ENCODE results near the gene PDE9A.
"Not testable (repeated sequence)": the region's sequence is repeated elsewhere in the genome, so short reads cannot be mapped to it uniquely, and the experiment has no call there.

Gene PDE9A

GRCh38 chr21:42807938-42808613 is 154.7 kb downstream of the PDE9A start:
- CTCF ChIA-PET: no interaction called here

GRCh38 chr21:42809171-42809570 is 155.8 kb downstream of the PDE9A start:
- ChIA-PET POLR2A (no interaction called here), CTCF (interaction anchor here (1.1 kb wide), 1 partner anchor 17 kb away, joined by 3 read pairs; no protein-coding TSS in a partner anchor)
- DNase-seq (ENCODE audit: extremely low spot score): no peak
- TF ChIP-seq ARNT (IDR thresholded peaks at IDR 0.05) (no peak), ZNF384 (IDR thresholded peaks at IDR 0.05) (no peak), ELF4 (IDR thresholded peaks at IDR 0.05) (no peak), NFRKB (IDR thresholded peaks at IDR 0.05) (no peak), FOXA1 (IDR thresholded peaks at IDR 0.05) (no peak), LEF1 (IDR thresholded peaks at IDR 0.05; ENCODE audit: borderline replicate concordance) (no peak), FOXK2 (IDR thresholded peaks at IDR 0.05) (no peak), HDGF (IDR thresholded peaks at IDR 0.05; ENCODE audit: borderline replicate concordance) (no peak), CTBP1 (IDR thresholded peaks at IDR 0.05; ENCODE audit: borderline replicate concordance) (no peak), SUZ12 (IDR thresholded peaks at IDR 0.05) (no peak), BHLHE40 (IDR thresholded peaks at IDR 0.05; ENCODE audit: borderline replicate concordance) (no peak), SP1 (IDR thresholded peaks at IDR 0.05) (no peak)

More at GRCh38 chr21:42807938-42808613, 154.7 kb downstream of the PDE9A start:
- POLR2A ChIA-PET: no interaction called here
- no peak for TF ChIP-seq SP1 (IDR thresholded peaks at IDR 0.05)
- no peak for DNase-seq (ENCODE audit: extremely low spot score)

GRCh38 chr21:42809577-42810475 is 156.4 kb downstream of the PDE9A start:
- TF ChIP-seq HDGF (IDR thresholded peaks at IDR 0.05; ENCODE audit: borderline replicate concordance) (no peak), FOXK2 (IDR thresholded peaks at IDR 0.05) (no peak)
- POLR2A ChIA-PET: no interaction called here
- CTCF ChIA-PET: interaction anchor here (1.1 kb wide), 1 partner anchor 18 kb away, joined by 3 read pairs; no protein-coding TSS in a partner anchor
- no peak for DNase-seq (ENCODE audit: extremely low spot score)

- ChIA-PET POLR2A (no interaction called here), CTCF (no interaction called here)
- DNase-seq (ENCODE audit: extremely low spot score): no peak
- no peak for TF ChIP-seq FOXM1 (IDR thresholded peaks at IDR 0.05; ENCODE audit: borderline replicate concordance)
- TF ChIP-seq ARNT (IDR thresholded peaks at IDR 0.05): no peak
- TF ChIP-seq LEF1 (IDR thresholded peaks at IDR 0.05; ENCODE audit: borderline replicate concordance): no peak
- no peak for TF ChIP-seq L3MBTL2 (conservative IDR thresholded peaks at IDR 0.05)
- no peak for TF ChIP-seq ZNF384 (IDR thresholded peaks at IDR 0.05)
- no peak for TF ChIP-seq FOXK2 (IDR thresholded peaks at IDR 0.05)
- TF ChIP-seq SUZ12 (IDR thresholded peaks at IDR 0.05): no peak
- TF ChIP-seq NFRKB (IDR thresholded peaks at IDR 0.05): no peak
- no peak for TF ChIP-seq CTBP1 (IDR thresholded peaks at IDR 0.05; ENCODE audit: borderline replicate concordance)
- no peak for TF ChIP-seq HDGF (IDR thresholded peaks at IDR 0.05; ENCODE audit: borderline replicate concordance)
- TF ChIP-seq BHLHE40 (IDR thresholded peaks at IDR 0.05; ENCODE audit: borderline replicate concordance): no peak
- no peak for TF ChIP-seq PKNOX1 (IDR thresholded peaks at IDR 0.05)
- no peak for TF ChIP-seq ELF4 (IDR thresholded peaks at IDR 0.05)
- TF ChIP-seq FOXA1 (IDR thresholded peaks at IDR 0.05): no peak
- TF ChIP-seq SP1 (IDR thresholded peaks at IDR 0.05): no peak
- no peak for TF ChIP-seq TARDBP (IDR thresholded peaks at IDR 0.05)
Measured at GRCh38 chr21:42811960-42812359, 158.5 kb downstream of the PDE9A start.

GRCh38 chr21:42812528-42813241 is 159.3 kb downstream of the PDE9A start:
- POLR2A ChIA-PET; DNase-seq (ENCODE audit: extremely low spot score); CTCF ChIA-PET: not testable (repeated sequence)

GRCh38 chr21:42815217-42815616 is 161.8 kb downstream of the PDE9A start:
- ChIA-PET POLR2A (no interaction called here), CTCF (no interaction called here)
- DNase-seq (ENCODE audit: extremely low spot score): no peak
- TF ChIP-seq SUZ12 (IDR thresholded peaks at IDR 0.05) (no peak), CTBP1 (IDR thresholded peaks at IDR 0.05; ENCODE audit: borderline replicate concordance) (no peak), L3MBTL2 (conservative IDR thresholded peaks at IDR 0.05) (no peak), SP1 (IDR thresholded peaks at IDR 0.05) (no peak), FOXA1 (IDR thresholded peaks at IDR 0.05) (no peak), BHLHE40 (IDR thresholded peaks at IDR 0.05; ENCODE audit: borderline replicate concordance) (no peak), HDGF (IDR thresholded peaks at IDR 0.05; ENCODE audit: borderline replicate concordance) (no peak), ARNT (IDR thresholded peaks at IDR 0.05) (no peak), FOXK2 (IDR thresholded peaks at IDR 0.05) (no peak), ZNF384 (IDR thresholded peaks at IDR 0.05) (no peak), NFRKB (IDR thresholded peaks at IDR 0.05) (no peak)

GRCh38 chr21:42818328-42818749 is 164.9 kb downstream of the PDE9A start:
- CTCF ChIA-PET: no interaction called here
- TF ChIP-seq SP1 (IDR thresholded peaks at IDR 0.05) (no peak), PKNOX1 (IDR thresholded peaks at IDR 0.05) (no peak), TARDBP (IDR thresholded peaks at IDR 0.05) (no peak), BHLHE40 (IDR thresholded peaks at IDR 0.05; ENCODE audit: borderline replicate concordance) (no peak), FOXA1 (IDR thresholded peaks at IDR 0.05) (no peak), ZNF384 (IDR thresholded peaks at IDR 0.05) (no peak), NFRKB (IDR thresholded peaks at IDR 0.05) (no peak)
- POLR2A ChIA-PET: no interaction called here
- no peak for DNase-seq (ENCODE audit: extremely low spot score)
